RWPE2 (cell line): ENCODE data around the gene CDO1.

Experiments
- ATAC-seq: fragments of 200-7000 bp; cut with Tn5 transposase; 3 replicates; pipeline ENCODE4 v1.9.1; 2021; ENCODE audit warnings: low read depth
- DNase-seq: peaks from one replicate; pipeline ENCODE4 v3.0.0-alpha.2; 2020; ENCODE audit warnings: low spot score
- H3K27ac ChIP-seq: fragments of 450-650 bp; 2 replicates; pipeline ENCODE4 v1.5.1; 2017; ENCODE audit warnings: mild to moderate bottlenecking; ENCODE audit not compliant: poor library complexity, severe bottlenecking
- H3K27me3 ChIP-seq: fragments of 250-450 bp; sonication (Bioruptor Pico); 2 replicates; pipeline ENCODE4 v1.5.1; 2021; ENCODE audit warnings: mild to moderate bottlenecking, moderate library complexity; ENCODE audit not compliant: insufficient read depth, poor library complexity, severe bottlenecking
- H3K36me3 ChIP-seq: fragments of 250-450 bp; sonication (Bioruptor Pico); 2 replicates; pipeline ENCODE4 v1.5.1; 2020; ENCODE audit warnings: low read depth, mild to moderate bottlenecking, moderate library complexity
- H3K4me1 ChIP-seq: fragments of 250-450 bp; sonication (Bioruptor Pico); 2 replicates; pipeline ENCODE4 v1.5.1; 2021; ENCODE audit warnings: mild to moderate bottlenecking, moderate library complexity; ENCODE audit not compliant: insufficient read depth, poor library complexity, severe bottlenecking
- H3K4me3 ChIP-seq: fragments of 250-450 bp; sonication (Bioruptor Pico); 2 replicates; pipeline ENCODE4 v1.5.1; 2021; ENCODE audit warnings: mild to moderate bottlenecking, moderate library complexity; ENCODE audit not compliant: severe bottlenecking
- H3K9me3 ChIP-seq: fragments of 250-450 bp; sonication (Bioruptor Pico); 2 replicates; pipeline ENCODE4 v1.5.1; 2021; ENCODE audit warnings: mild to moderate bottlenecking, moderate library complexity; ENCODE audit not compliant: severe bottlenecking
- TF ChIP-seq, protein P1 (sequence below): fragments of 450-650 bp; IDR thresholded peaks from one replicate; pipeline ENCODE4 v1.5.1; 2017; ENCODE audit warnings: mild to moderate bottlenecking, moderate library complexity; ENCODE audit not compliant: poor library complexity, severe bottlenecking

CDO1 gene

DNA sequence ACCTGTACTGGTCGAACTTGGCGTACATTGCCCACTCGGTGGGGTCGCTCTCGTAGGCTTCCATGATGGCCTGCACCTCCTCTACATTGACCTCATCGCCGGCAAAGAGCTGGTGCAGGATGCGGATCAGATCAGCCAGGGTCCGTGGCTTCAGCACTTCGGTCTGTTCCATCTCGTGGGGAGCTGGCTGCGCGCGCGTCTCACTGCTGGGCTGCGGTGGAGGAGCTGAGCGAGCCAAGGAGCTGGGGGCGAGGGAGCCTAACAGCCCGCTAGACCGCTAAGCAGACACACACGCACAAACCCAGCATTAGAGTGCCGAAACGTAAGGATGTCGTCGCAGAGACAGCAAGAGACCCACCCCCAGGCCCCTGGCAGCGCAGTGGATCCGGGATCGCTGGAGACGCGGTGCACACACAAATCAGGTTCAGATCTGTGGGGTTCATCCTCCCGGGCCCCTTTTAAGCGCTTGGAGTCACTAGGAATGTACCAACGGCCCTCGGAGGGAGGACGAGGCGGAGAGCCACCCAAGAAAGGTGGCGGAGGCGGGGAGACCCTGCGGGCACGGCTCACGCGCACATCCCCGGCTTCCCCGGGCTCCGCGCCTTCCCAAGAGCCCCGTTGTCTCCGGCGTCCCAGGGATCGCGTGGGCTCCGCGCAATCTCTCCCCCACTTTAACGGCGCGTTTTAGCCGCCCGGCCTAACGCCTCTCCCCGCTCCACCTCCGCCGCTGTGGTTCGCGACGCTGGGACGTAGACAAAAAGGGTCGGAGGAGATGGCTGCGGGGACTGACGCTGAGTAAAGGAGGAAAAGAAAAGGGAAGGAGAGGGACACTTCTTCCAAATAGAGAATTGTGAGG lies at the start of gene CDO1:
TSS of gene CDO1 (minus strand) at position 434 of the 856 bp plus-strand sequence. CDS start at position 172, 262 bp downstream.
- TF ChIP-seq, protein P1, sequence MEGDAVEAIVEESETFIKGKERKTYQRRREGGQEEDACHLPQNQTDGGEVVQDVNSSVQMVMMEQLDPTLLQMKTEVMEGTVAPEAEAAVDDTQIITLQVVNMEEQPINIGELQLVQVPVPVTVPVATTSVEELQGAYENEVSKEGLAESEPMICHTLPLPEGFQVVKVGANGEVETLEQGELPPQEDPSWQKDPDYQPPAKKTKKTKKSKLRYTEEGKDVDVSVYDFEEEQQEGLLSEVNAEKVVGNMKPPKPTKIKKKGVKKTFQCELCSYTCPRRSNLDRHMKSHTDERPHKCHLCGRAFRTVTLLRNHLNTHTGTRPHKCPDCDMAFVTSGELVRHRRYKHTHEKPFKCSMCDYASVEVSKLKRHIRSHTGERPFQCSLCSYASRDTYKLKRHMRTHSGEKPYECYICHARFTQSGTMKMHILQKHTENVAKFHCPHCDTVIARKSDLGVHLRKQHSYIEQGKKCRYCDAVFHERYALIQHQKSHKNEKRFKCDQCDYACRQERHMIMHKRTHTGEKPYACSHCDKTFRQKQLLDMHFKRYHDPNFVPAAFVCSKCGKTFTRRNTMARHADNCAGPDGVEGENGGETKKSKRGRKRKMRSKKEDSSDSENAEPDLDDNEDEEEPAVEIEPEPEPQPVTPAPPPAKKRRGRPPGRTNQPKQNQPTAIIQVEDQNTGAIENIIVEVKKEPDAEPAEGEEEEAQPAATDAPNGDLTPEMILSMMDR: no peak
- Histone ChIP-seq H3K27ac (no peak within 1 kb of the TSS), H3K4me1 (no peaks in the 10 kb centered on the region), H3K27me3 (peaks cover 75% of the 10 kb centered on the region), H3K4me3 (no peak within 1 kb of the TSS), H3K36me3 (no peaks in the 10 kb centered on the region), H3K9me3 (no peaks in the 10 kb centered on the region)
- ATAC-seq (peak; percentile 44), DNase-seq (peak; percentile 61)

- no peaks in the 10 kb centered on the region for H3K36me3 ChIP-seq
- H3K27me3 ChIP-seq: no peaks in the 10 kb centered on the region
- no peak overlapping the region for H3K27ac ChIP-seq
- H3K9me3 ChIP-seq: no peaks in the 10 kb centered on the region
- H3K4me3 ChIP-seq: no peak overlapping the region
- TF ChIP-seq, protein P1: no peak
- H3K4me1 ChIP-seq: peaks cover 19% of the 10 kb centered on the region
- DNase-seq: no peak
- no peak for ATAC-seq
Observed at GRCh38 chr5:115859378-115859777, 42.9 kb upstream of the CDO1 start.

GRCh38 chr5:115858396-115858795 lies 41.9 kb upstream of the CDO1 start:
- TF ChIP-seq, protein P1: no peak
- no peak for ATAC-seq
- Histone ChIP-seq H3K36me3 (no peaks in the 10 kb centered on the region), H3K4me1 (peaks cover 19% of the 10 kb centered on the region), H3K9me3 (no peaks in the 10 kb centered on the region), H3K27me3 (no peaks in the 10 kb centered on the region), H3K27ac (peak overlapping the region; percentile 20), H3K4me3 (no peak overlapping the region)
- DNase-seq: no peak

- Histone ChIP-seq H3K27ac (peak overlapping the region; percentile 20), H3K4me3 (no peak overlapping the region)
- no peak for DNase-seq
Observed at GRCh38 chr5:115857626-115858349, 41.3 kb upstream of the CDO1 start.

More at GRCh38 chr5:115857626-115858349, 41.3 kb upstream of the CDO1 start:
- H3K36me3 ChIP-seq: no peaks in the 10 kb centered on the region
- TF ChIP-seq, protein P1: no peak
- peaks cover 19% of the 10 kb centered on the region for H3K4me1 ChIP-seq
- no peaks in the 10 kb centered on the region for H3K27me3 ChIP-seq
- no peaks in the 10 kb centered on the region for H3K9me3 ChIP-seq
- peak; percentile 88 for ATAC-seq
